Glutamatergic neuron (in vitro differentiated cells): ENCODE results near the gene CCM2. TPM values are rescaled to one million over a fixed set of nuclear protein-coding genes. Genes with fewer than 3 reads are reported as not detected.
A peak's percentile ranks its signal among the peaks of the same experiment; 100 is the strongest.

Experiments
- DNase-seq: peaks from one replicate; pipeline ENCODE4 v3.0.0; 2022
- H3K27ac Mint-ChIP-seq: one replicate; pipeline ENCODE4 v1.8.0; 2020; ENCODE audit warnings: mild to moderate bottlenecking, mixed read lengths, inconsistent platforms; ENCODE audit not compliant: unreplicated experiment
- H3K27me3 Mint-ChIP-seq: one replicate; pipeline ENCODE4 v1.8.0; 2020; ENCODE audit warnings: mild to moderate bottlenecking, moderate library complexity, mixed read lengths, inconsistent platforms; ENCODE audit not compliant: unreplicated experiment
- H3K36me3 Mint-ChIP-seq: one replicate; pipeline ENCODE4 v1.8.0; 2020; ENCODE audit warnings: mild to moderate bottlenecking, mixed read lengths, inconsistent platforms; ENCODE audit not compliant: unreplicated experiment
- H3K4me1 Mint-ChIP-seq: one replicate; pipeline ENCODE4 v1.8.0; 2020; ENCODE audit warnings: mild to moderate bottlenecking, low read depth, mixed read lengths, inconsistent platforms; ENCODE audit not compliant: unreplicated experiment
- H3K4me3 Mint-ChIP-seq: one replicate; pipeline ENCODE4 v1.8.0; 2020; ENCODE audit warnings: mild to moderate bottlenecking, mixed read lengths, inconsistent platforms; ENCODE audit not compliant: unreplicated experiment
- H3K9me3 Mint-ChIP-seq: one replicate; pipeline ENCODE4 v1.8.0; 2020; ENCODE audit warnings: mild to moderate bottlenecking, moderate library complexity, mixed read lengths, inconsistent platforms; ENCODE audit not compliant: unreplicated experiment
- CTCF ChIP-seq: fragments of 200-600 bp; sonication (generic); IDR thresholded peaks from one replicate; pipeline ENCODE4 v1.5.0; 2021; ENCODE audit not compliant: partially characterized antibody, unreplicated experiment
- total RNA-seq: library from RNA; stranded (reverse); fragmentation: NEBNext Ultra II Directional; extraction: Animal tissue kit (Norgen Biotek cat#: 25700); gene quantifications from one replicate; pipeline ENCODE4 v1.2.1, GENCODE V29; 2021; ENCODE audit not compliant: unreplicated experiment

CCM2 gene
- total RNA-seq, 1 donor from 2014 or later: 92.6 TPM

GRCh38 chr7:45026013-45026412 is 26.0 kb downstream of the CCM2 start:
- H3K27me3 Mint-ChIP-seq: no peaks in the 10 kb centered on the region
- H3K9me3 Mint-ChIP-seq: peaks cover 5% of the 10 kb centered on the region
- no peak for TF ChIP-seq CTCF
- DNase-seq: no peak
- peaks cover 12% of the 10 kb centered on the region for H3K4me1 Mint-ChIP-seq
- H3K4me3 Mint-ChIP-seq: no peak overlapping the region
- H3K36me3 Mint-ChIP-seq: peaks cover 10% of the 10 kb centered on the region
- peak overlapping the region; percentile 48 for H3K27ac Mint-ChIP-seq

GRCh38 chr7:45026984-45027773 is 27.2 kb downstream of the CCM2 start:
- Mint-ChIP-seq H3K27ac (no peak overlapping the region), H3K27me3 (no peaks in the 10 kb centered on the region), H3K9me3 (peaks cover 3% of the 10 kb centered on the region), H3K36me3 (peaks cover 10% of the 10 kb centered on the region), H3K4me3 (no peak overlapping the region), H3K4me1 (peaks cover 6% of the 10 kb centered on the region)
- no peak for TF ChIP-seq CTCF
- no peak for DNase-seq

GRCh38 chr7:45027774-45028114 is 27.7 kb downstream of the CCM2 start:
- Mint-ChIP-seq H3K27ac (no peak overlapping the region), H3K4me1 (peaks cover 6% of the 10 kb centered on the region), H3K9me3 (peaks cover 3% of the 10 kb centered on the region), H3K4me3 (no peak overlapping the region), H3K36me3 (peaks cover 10% of the 10 kb centered on the region), H3K27me3 (no peaks in the 10 kb centered on the region)
- no peak for TF ChIP-seq CTCF
- no peak for DNase-seq

- H3K27ac Mint-ChIP-seq: no peak overlapping the region
- no peak overlapping the region for H3K4me3 Mint-ChIP-seq
- peaks cover 5% of the 10 kb centered on the region for H3K9me3 Mint-ChIP-seq
- TF ChIP-seq CTCF: no peak
- no peak for DNase-seq
- peaks cover 9% of the 10 kb centered on the region for H3K4me1 Mint-ChIP-seq
- peaks cover 10% of the 10 kb centered on the region for H3K36me3 Mint-ChIP-seq
- H3K27me3 Mint-ChIP-seq: no peaks in the 10 kb centered on the region
These were observed 28.3 kb downstream of the CCM2 start for GRCh38 chr7:45028138-45028919.

GRCh38 chr7:45028920-45029344 is 28.9 kb downstream of the CCM2 start:
- peaks cover 3% of the 10 kb centered on the region for H3K27me3 Mint-ChIP-seq
- no peak overlapping the region for H3K4me3 Mint-ChIP-seq
- peaks cover 10% of the 10 kb centered on the region for H3K36me3 Mint-ChIP-seq
- no peak for DNase-seq
- peaks cover 15% of the 10 kb centered on the region for H3K4me1 Mint-ChIP-seq
- H3K9me3 Mint-ChIP-seq: peaks cover 5% of the 10 kb centered on the region
- no peak for TF ChIP-seq CTCF
- no peak overlapping the region for H3K27ac Mint-ChIP-seq
